ENCODE measurements around the gene TRPV5.

Gene TRPV5

DNA sequence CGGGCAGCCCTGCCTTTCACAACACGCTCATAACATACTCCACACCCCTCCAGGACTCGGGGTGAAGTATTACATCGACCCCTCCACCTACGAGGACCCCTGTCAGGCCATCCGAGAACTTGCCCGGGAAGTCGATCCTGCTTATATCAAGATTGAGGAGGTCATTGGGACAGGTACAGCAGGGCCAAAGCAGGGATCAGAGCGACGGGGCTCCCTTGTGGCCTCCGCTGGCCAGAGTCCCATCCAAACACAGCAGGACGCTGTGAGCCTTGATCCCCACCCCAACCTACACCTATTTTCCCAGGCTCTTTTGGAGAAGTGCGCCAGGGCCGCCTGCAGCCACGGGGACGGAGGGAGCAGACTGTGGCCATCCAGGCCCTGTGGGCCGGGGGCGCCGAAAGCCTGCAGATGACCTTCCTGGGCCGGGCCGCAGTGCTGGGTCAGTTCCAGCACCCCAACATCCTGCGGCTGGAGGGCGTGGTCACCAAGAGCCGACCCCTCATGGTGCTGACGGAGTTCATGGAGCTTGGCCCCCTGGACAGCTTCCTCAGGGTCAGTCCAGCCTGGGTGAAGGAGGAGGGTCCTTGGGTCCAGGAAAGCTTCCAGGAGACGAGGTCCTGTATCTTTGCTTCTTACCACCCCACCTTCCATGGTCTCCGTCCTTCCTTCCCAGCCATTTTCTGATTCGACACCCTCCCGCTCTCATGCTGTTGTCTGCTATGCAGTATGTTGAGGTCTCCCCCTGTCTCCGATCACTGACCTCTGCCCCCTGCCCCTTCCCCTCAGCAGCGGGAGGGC lies 65.2 kb downstream of the TRPV5 start:
- DNase-seq, result no peak

DNA sequence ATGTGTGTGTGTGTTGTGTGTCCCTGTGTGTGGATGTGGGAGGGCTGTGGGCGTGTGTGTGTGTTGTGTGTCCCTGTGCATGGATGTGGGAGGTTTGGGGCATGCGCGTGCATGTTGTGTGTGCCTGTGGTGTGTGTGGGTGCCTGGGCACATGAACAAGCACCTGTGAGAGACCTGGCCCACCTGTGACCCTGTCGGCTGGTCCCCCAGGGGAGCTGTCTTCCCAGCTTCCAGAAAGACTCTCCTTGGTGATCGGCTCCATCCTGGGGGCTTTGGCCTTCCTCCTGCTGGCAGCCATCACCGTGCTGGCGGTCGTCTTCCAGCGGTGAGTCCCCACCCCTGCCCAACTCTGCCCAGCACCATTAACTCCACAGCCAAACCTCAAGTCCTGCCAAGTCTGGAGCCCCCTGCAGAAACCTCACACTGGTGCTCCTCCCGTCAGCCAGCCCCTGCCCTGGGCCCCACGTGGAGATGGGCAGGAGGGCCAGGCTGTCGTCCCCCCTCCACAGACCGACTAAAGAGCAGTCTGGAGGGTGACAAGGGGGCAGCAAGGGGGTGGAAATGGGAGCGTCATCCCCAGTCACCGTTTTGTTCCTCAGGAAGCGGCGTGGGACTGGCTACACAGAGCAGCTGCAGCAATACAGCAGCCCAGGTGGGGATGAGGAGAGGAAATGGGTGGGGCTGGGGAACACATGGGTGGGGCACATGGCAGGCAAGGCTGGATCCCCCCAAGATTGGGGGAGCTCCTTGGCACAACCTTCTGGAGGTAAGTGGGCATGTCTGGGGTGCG lies 66.0 kb downstream of the TRPV5 start:
- no peak for DNase-seq

DNA sequence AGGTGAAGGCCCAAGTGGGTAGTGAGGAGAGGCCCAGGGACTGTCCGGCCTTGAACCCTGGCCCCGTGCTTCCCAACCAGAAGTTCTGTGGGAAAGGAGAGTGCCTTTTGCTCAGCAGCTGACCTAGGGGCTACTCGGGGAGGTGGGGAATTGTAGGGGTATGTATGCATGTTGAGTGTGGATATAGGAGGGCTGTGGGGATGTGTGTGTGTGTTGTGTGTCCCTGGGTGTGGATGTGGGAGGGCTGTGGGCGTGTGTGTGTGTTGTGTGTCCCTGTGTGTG lies 66.5 kb downstream of the TRPV5 start:
- DNase-seq, result no peak

DNA sequence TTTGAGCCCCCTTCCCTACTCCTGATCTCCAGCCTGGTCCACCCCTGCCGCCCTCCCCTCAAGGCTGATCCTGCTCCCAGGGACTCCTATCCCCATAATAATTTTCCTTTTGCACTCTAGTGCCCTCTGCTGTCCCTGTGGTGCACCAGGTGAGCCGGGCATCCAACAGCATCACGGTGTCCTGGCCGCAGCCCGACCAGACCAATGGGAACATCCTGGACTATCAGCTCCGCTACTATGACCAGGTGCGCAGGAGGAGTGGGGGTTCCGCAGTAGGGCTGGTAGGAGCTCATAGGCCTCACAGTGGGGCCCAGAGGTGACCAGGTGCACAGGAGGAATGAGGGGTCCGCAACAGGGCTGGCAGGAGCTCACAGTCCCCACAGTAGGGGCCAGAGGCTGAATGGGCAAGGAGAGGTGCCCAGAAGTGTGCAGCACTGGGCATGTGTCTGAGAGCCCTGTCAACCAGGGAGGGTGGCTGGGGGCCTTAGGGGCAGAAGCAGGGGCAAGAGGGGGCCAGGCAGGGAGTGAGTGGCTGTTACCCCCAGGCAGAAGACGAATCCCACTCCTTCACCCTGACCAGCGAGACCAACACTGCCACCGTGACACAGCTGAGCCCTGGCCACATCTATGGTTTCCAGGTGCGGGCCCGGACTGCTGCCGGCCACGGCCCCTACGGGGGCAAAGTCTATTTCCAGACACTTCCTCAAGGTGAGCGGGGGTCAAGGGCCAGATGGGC lies 67.0 kb downstream of the TRPV5 start:
- no peak for DNase-seq

DNA sequence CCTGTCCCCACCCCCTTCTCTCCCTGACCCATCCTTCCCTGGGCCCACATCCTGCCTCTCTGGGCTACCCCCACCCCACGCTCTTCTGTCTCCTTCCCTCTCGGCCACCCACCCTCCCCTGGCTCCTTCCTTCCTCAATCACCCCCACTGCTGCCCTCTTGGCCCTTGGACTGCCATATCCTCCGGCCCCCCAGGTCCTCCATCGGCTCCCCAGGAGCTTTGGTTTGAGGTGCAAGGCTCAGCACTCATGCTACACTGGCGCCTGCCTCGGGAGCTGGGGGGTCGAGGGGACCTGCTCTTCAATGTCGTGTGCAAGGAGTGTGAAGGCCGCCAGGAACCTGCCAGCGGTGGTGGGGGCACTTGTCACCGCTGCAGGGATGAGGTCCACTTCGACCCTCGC lies 67.8 kb downstream of the TRPV5 start:
- DNase-seq, result no peak

DNA sequence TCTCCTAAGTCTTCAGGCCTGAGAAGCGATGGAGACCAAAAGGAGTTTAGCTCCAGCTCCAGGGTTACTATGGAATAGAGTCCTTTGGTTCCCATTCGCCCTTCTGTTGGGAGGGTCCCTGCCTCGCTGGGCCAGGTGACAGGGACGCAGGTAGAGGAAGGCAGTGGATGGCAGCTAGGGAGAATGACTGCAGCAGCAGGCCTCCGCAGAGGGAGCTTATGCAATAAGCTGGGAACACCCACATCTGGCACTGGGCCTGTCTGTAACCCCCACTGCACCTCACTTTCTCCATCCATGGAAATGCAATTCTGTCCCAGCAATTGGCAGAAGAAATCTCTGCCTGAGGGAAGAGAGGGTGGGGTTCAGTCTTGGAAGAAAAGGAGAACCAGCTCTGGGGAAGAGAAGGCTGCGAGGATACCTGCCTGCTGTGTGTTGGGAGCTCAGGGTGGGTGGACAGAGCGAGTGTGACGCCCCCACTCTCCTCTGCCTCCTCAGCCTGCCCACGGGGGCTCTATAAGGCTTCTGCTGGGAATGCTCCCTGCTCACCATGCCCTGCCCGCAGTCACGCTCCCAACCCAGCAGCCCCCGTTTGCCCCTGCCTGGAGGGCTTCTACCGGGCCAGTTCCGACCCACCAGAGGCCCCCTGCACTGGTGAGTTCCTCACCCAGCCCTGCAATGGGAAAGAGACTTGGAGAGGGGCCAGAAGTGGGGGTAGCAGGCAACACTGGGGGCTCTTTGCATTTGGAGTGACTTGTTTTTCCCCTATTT lies 68.4 kb downstream of the TRPV5 start:
- no peak for DNase-seq

DNA sequence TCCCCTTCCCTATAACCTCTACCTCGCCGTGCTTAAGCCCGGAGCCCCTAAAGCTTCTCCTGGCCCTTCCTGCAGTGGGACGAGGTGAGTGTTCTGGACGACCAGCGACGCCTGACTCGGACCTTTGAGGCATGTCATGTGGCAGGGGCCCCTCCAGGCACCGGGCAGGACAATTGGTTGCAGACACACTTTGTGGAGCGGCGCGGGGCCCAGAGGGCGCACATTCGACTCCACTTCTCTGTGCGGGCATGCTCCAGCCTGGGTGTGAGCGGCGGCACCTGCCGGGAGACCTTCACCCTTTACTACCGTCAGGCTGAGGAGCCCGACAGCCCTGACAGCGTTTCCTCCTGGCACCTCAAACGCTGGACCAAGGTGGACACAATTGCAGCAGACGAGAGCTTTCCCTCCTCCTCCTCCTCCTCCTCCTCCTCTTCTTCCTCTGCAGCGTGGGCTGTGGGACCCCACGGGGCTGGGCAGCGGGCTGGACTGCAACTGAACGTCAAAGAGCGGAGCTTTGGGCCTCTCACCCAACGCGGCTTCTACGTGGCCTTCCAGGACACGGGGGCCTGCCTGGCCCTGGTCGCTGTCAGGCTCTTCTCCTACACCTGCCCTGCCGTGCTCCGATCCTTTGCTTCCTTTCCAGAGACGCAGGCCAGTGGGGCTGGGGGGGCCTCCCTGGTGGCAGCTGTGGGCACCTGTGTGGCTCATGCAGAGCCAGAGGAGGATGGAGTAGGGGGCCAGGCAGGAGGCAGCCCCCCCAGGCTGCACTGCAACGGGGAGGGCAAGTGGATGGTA lies 69.5 kb downstream of the TRPV5 start:
- DNase-seq, result no peak

DNA sequence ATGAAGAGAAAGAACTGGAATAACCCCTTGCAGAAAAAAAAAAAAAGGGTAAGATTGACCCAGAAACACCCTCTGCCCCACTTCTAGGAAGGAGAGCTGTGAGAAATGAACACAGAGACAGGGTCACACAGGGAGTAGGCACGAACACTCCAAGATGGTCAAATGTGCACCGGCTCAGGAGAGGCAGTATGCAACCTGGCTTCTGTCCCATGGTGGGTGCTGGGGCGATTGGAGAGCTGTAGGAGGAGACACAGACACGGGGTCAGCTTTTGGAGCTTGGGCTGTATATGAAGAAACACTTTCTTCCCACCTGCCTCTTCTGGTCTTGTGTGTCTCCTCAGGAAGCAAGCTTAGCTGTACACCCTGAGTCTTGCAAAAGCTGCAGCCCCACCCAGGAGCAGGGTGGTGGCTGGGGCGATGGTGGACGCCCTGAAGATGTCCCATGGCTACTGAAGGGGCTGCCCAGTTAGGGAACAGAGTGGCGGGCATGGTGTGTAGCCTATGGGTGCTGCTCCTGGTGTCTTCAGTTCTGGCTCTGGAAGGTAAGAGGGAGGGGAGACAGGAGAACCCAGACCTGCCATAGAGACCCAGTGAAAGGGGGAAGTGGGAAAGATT lies 70.7 kb downstream of the TRPV5 start:
- no peak for DNase-seq

DNA sequence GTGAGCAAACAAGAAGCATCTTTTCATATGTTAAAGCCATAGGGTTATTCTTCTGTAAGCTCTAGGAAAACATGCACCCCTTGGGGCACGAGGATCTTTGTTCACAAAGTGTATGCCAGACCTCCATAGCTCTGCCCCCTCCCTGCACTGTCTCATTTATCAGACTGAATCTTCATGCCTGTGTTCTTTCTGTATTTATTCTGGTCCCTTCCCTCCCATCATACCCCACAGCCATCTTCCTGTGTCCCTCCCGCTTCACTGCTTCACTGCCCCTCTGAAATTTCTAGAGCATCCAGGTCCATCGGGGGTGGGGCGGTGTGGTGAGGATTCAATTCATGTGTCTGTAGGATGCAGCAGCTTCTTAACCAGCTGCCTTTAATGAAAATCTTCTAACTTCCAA lies 71.2 kb downstream of the TRPV5 start:
- no peak for DNase-seq

DNA sequence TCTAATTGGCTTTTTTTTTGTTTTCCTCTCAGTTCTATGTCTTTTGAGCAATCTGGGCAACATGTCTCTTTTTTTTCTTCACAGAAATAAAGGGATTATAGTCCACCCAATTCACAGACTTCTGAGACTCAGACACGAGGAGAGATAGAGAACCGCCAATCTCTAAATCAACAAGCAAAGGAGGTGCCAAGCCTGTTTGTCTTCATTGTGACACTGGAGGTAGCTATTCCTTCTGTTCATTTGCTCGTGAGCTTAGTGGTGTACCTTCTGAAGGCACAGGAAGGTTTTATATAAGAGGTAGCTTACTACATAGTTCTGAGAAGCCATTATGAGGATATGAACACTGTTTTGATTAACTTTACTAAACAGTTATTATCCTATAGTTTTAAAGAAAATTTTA lies 72.6 kb downstream of the TRPV5 start:
- DNase-seq, result no peak

DNA sequence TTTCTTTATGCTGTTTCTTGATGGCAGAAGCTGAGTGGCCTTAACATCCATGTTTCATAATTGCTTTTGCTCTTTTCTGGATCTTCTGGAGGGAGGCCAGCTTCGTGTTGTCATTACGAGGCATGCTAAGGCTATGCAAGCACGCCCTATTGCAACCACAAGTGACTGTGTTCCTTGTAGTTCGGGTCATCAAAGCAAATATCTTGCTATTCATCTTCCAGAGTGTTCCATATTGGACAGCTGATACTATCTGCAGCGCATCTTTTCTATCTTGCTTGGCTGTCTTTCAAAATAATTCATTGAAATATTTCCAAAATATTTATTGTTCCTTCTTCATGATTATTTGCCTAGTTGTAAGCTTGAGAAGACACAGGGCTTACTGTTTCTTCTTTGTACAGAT lies 73.7 kb downstream of the TRPV5 start:
- DNase-seq, result no peak

DNA sequence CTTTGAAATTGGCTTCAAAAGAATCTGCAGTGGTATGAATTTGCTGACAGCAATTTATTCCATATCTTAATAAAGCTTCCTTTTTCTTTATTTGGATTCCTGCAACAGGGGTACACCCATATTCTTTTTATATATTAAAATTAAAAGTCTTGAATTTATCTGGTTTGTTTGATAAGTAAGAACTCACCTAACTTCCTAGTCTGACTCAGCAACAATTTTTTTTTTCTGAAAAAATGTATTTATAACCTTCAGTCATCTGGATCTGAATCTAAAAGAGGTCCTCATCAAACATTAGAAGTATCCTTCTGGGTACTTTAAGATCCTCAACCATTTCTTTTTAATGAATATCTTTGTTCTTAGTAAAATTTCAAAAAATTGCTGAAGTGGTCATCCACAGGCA lies 74.1 kb downstream of the TRPV5 start:
- DNase-seq, result no peak
